Hematopoietic multipotent progenitor cell treated with erythropoietin and hydrocortisone succinate and interleukin-3 and kit ligand, for 17 days (in vitro differentiated cells): Measurements from ENCODE around the gene CEBPZOS.

Experiments
- DNase-seq: peaks from one replicate; pipeline ENCODE4 v3.0.0-alpha.2; 2015; ENCODE audit warnings: low spot score

The CEBPZOS gene

GRCh38 chr2:37196320-37197195, at the start of gene CEBPZOS:
CEBPZOS (plus strand) TSS chr2:37196496; CDS start chr2:37199705, 3,209 bp downstream.
- DNase-seq: peak; percentile 87

DNA sequence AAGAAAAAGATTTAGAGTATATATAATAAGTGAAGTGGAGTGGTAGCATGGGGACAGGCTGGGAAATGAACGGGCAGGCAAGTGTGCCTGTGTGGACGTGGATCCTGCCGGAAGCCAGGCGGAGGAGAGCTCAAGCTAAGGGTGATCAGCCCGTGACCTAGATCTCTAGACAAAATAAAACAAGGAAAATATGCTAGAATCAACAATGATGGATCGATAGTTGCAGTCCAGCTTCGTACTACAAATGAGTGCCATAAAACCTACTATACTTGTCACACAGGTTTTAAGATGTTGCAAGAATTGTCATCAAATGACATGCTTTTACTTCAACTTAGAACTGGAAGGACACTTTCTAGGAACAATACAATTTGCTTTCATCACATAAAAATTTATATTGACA, 48.0 kb upstream of the CEBPZOS start:
- DNase-seq: no peak

DNA sequence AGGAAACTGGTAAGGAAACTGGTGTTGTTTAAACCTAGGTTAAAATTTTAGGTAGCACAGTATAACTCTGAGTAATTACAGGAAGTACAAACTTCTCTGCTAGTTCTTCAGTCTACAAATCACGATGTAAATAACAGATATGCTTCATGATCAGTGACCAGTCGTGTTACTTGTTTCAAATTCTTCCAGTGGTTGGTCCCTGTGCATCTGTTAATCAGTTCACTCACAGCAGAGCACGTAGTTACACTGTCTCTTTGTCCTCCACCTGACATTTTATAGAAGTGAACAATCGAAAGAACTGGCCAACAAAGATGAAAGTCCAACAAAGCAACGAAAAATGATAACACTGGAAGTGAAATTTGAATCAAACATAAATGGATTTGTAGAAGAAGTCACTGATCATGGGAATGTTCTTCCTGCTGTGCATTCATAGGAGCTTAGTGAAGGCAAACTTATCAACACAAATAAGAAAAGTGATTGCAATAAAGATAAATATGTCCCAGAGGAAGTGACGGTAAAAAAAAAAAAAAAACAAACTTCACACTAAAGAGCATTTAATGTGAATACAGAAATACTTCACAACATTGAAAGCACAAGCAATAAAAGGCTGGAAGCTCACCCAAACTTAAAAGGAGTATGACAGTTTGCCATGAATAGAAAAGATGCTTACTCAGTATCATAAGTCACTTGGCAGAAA, 46.5 kb upstream of the CEBPZOS start:
- no peak for DNase-seq

- no peak for DNase-seq
Measured at GRCh38 chr2:37153224-37153623, 43.1 kb upstream of the CEBPZOS start.

- no peak for DNase-seq
Measured at GRCh38 chr2:37154785-37155184, 41.5 kb upstream of the CEBPZOS start.

DNA sequence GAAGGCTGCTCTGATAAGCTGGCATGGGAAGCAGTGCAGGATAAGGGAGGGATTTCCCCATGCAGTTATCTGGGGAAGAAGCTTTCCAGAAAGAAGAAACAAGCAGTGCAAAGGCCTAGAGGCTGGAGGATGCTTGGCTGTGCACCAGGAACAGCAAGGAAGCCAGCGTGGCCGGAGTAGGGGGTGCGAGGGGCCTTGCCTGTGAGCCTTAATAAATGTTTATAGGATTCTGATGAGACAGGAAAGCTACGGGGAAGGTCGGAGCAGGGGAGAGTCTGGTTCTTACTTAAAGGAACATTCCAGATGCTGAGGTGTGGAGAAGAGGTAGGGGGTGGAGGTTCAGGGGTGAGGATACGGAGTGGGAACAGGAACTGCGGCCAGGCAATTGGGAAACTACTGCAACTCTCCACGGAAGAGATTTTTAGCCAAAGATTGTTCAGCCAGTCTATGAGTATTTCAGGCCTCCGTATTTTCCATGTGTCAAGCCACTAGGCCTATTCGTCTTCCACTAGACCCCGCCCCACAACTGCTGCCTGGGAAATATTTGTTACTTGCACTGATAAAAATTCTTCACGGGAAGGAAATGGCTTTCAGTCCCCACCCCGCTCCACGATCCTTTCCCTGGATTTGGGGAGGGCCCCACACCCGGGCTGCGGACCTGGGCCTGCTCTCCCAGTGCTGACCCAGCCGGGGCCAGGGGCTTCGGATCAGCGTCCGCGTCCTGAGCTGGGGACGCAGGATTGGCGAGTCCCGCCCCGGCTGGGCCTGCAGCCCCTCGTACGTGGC, 40.0 kb upstream of the CEBPZOS start:
- DNase-seq: peak; percentile 23

GRCh38 chr2:37156857-37157714, 39.2 kb upstream of the CEBPZOS start, which contains the start of gene EIF2AK2:
EIF2AK2 (minus strand) TSS chr2:37156980; CDS start chr2:37147806, 9,174 bp downstream.
- peak; percentile 27 for DNase-seq

- no peak for DNase-seq
Measured at GRCh38 chr2:37164757-37165156, 31.5 kb upstream of the CEBPZOS start.

DNA sequence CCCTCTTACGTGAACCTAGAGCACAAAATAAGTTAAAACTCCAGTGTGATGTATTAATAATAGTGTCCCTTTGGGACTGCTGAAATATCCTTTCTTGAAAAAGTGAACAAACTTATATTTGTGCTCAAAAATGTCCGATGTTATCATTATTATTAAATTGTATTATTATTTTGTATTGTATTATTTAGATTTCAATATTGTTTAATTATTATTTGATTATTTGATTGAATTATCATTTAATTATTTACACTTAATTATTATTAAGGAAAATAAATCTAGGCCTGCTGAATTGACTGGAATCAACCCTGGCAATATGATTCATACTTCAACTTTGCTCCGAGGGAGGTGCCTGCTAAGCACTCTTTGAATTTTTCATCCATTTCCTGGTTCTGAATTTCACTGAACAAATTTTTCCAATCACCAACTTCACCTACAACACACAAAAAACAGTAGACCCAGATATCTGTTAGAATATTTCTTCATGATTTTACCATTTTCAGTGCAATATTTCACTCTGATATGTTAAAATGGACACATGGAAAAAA, 28.6 kb upstream of the CEBPZOS start:
- DNase-seq: no peak

- DNase-seq: peak; percentile 31
Measured at GRCh38 chr2:37168217-37168981, 27.9 kb upstream of the CEBPZOS start.

DNA sequence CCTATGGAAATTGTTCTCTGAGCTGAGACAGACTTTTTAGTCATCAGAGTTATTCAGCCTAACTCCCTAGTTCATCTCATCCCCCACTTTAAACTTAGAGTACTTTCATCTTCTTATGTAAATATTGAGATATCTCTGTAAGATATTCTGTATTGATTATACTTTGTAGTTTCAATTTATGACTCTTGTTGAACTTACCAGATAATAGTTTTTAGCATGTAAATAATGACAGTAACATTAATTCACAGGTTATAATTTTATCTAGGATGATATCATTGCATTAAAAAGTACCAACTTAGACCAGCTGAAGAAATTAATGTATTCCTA, 24.7 kb upstream of the CEBPZOS start:
- DNase-seq: no peak

DNA sequence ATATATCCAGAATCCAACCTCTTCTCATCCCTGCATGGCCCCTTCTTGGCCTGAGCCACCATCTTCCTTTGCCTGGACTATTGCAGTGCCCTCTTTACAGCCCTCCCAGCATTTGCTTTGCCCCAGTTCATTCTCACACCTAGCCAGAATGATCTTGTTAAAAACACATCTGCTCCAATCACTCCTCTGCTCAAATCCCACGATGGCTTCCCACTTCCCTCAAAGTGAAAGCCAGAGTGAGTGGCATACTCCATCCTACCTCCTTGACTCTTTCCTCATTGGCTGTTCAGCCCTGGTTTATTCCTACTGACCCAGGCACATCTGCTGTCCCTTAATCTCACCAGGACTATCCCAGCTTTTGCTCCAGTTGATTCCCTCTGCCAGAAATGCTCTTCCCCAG, 22.6 kb upstream of the CEBPZOS start:
- no peak for DNase-seq

DNA sequence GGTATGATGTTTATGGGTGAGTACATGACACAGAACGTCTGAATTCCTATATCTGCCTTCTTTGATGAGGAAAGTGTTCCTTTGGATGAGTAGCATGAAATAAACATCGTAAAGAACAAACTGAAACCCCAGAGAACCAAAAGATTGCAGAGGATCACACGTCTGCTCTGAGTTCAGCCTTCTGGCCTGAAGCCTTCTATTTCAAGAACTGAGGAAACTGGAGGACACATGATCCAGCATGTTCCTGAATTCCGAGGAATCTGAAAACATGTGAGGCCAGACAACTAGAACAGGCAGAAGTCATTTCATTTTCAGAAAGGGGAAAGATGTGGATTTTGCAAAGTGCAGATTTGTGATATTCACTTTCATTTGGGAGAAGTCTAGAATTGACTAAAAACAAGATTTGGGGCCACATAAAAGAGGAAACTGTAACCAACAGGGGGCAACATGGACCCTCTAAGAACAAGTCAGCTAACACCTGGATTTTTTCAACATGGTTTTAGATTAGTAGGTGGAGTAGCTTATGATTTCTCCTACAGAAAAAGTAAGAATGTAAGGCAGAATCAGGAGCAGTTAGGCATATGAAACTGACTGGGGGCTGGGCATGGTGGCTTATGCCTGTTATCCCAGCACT, 16.2 kb upstream of the CEBPZOS start:
- DNase-seq: no peak

DNA sequence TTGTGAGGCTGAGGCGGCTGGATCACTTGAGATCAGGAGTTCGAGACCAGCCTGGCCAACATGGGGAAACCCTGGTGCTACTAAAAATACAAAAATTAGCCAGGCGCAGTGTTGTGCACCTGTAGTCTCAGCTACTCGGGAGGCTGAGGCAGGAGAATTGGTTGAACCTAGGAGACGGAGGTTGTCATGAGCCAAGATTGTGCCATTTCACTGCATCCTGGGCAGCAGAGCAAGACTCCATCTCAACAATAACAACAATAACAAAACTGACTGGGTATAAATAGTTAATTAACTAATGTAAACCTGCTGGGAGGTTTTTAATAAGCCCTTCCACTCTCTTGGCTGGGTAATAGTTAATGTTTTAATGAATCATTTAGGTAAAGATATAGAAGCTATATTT, 15.7 kb upstream of the CEBPZOS start:
- DNase-seq: no peak

DNA sequence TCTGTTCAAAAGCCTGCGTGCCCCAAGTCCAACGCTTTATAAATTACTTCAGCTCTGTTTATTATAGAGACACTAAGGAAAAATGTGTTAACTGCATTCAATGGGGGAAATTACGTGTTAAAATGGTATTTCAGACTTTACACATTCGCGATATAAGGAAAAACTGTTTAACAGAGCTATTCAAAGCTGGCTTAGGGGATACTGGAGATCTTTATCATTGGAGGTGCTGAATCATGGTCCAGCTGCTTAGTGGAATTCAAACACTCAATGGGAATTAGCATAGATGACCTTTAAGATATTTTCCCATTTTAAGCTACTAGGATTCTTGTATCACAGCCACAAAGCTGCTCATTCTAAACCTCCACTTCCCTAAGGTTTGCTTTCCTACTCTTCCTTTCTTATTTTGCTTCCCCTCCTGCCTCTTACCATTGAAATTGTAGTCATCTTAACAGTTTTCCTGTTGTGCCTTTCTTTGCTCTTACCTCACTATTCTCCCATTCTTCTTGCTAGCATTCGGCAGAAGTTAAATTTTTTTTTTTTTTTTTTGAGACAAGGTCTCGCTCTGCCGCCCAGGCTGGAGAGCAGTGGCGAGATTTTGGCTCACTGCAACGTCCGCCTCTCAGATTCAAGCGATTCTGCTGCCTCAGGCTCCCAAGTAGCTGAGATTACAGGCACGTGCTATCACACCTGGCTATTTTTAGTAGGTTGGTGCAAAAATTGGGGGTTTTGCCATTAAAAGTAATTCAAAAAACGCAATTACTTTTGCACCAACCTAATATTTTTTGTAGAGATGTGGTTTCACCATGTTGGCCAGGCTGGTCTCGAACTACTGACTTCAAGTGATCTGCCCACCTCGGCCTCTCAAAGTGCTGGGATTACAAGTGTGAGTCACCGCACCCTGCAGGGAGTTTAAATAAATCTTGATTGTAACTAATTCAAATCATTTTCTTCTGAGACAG, 14.3 kb upstream of the CEBPZOS start:
- DNase-seq: no peak

GRCh38 chr2:37188570-37188969, 7.7 kb upstream of the CEBPZOS start, which contains the start of gene SULT6B1:
SULT6B1 (minus strand) TSS chr2:37188670; CDS start chr2:37188640, 30 bp downstream.
- no peak for DNase-seq

DNA sequence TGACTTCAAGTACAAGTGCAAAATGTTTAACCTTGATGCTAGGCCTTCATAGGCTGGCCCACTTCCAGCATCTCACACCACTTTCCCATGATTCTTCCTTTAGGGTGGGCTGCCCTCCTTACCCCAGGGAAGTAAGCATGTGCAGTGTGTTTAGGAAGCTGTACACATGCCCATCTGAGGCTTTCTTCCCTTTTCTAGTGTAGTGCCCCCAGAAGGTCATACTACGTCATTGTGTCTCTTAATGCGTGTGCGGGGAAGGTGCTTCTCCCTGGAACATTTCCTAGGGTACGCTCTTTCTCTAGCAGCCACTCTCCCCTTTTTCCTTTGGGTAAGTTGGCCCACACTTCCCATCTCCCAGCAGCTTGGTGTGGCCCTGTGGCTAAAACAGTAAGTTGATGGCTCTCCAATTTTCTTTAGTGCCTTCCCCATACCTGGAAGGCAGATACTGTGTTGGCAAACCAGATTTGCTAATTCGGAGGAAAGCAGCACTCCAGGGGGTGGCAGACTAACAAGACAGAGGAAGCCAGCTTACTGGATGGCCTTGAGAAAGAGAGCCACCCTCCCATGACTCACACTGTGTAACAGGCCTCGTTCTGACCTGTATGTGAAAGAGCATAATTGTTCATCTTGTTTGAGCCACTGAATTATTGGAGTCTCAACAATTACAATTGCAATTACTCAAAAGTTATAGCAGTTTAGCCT, 6.7 kb upstream of the CEBPZOS start:
- no peak for DNase-seq

DNA sequence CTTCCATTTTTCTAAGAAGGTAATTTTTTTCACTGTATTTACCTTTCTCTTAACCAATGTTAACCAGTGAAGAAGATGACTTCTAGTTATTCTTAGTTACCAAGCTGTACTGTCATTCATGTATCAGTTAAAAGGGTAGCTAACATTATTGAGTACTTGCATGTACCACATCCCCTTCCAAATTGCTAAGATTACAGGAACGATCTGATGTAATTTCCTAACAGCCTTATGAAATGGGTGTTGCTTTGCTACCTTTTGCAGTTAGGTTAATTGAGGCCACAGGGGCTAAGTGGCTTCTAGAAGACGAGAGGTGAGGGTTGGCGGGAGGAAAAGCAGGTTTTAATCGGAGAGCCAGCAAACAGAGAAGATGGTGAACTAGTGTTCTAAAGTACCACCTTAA, 6.0 kb upstream of the CEBPZOS start:
- DNase-seq: no peak
